IPS-NIHi7 (cell line): Measurements from ENCODE around the gene TMEM167B.
A peak's percentile ranks its signal among the peaks of the same experiment; 100 is the strongest.

Experiments used
- DNase-seq: peaks from one replicate; pipeline ENCODE4 v3.0.0; 2012; ENCODE audit warnings: mixed read lengths; ENCODE audit errors: extremely low spot score

TMEM167B gene

GRCh38 chr1:109080441-109081082, 10.0 kb upstream of the TMEM167B start:
- no peak for DNase-seq

- no peak for DNase-seq
Observed at GRCh38 chr1:109083501-109083900, 7.1 kb upstream of the TMEM167B start.

GRCh38 chr1:109083923-109084322, 6.6 kb upstream of the TMEM167B start:
- no peak for DNase-seq

GRCh38 chr1:109084563-109085517, 5.7 kb upstream of the TMEM167B start:
- no peak for DNase-seq

- peak; percentile 73 for DNase-seq
Observed at GRCh38 chr1:109089242-109090015, 1.1 kb upstream of the TMEM167B start.

- no peak for DNase-seq
Observed at GRCh38 chr1:109091078-109091838, 694 bp downstream of the TMEM167B start.

- no peak for DNase-seq
Observed at GRCh38 chr1:109091839-109092193, 1.3 kb downstream of the TMEM167B start.

GRCh38 chr1:109094377-109094803, 3.8 kb downstream of the TMEM167B start:
- DNase-seq: no peak

GRCh38 chr1:109094871-109095270, 4.3 kb downstream of the TMEM167B start:
- no peak for DNase-seq

GRCh38 chr1:109095631-109096030, 5.1 kb downstream of the TMEM167B start:
- DNase-seq: no peak

- no peak for DNase-seq
Observed at GRCh38 chr1:109096120-109096519, 5.6 kb downstream of the TMEM167B start.

- peak; percentile 94 for DNase-seq
Observed at GRCh38 chr1:109099938-109100773, 9.6 kb downstream of the TMEM167B start.

- no peak for DNase-seq
Observed at GRCh38 chr1:109104364-109105151, 14.0 kb downstream of the TMEM167B start.

GRCh38 chr1:109105881-109106280, 15.3 kb downstream of the TMEM167B start:
- DNase-seq: no peak

GRCh38 chr1:109107785-109108184, 17.2 kb downstream of the TMEM167B start:
- DNase-seq: no peak

- no peak for DNase-seq
Observed at GRCh38 chr1:109109906-109110305, 19.3 kb downstream of the TMEM167B start.

- no peak for DNase-seq
Observed at GRCh38 chr1:109111386-109112055, 21.0 kb downstream of the TMEM167B start.

- no peak for DNase-seq
Observed at GRCh38 chr1:109112056-109112651, 21.6 kb downstream of the TMEM167B start.
